HG03342 (cell line): ENCODE measurements around the gene NAT10.

ENCODE experiments used
- ATAC-seq: cut with Tn5 transposase; IDR thresholded peaks from one replicate; pipeline ENCODE4 v1.9.1; 2021; ENCODE audit warnings: mild to moderate bottlenecking, moderate library complexity; ENCODE audit not compliant: unreplicated experiment

The NAT10 gene

DNA sequence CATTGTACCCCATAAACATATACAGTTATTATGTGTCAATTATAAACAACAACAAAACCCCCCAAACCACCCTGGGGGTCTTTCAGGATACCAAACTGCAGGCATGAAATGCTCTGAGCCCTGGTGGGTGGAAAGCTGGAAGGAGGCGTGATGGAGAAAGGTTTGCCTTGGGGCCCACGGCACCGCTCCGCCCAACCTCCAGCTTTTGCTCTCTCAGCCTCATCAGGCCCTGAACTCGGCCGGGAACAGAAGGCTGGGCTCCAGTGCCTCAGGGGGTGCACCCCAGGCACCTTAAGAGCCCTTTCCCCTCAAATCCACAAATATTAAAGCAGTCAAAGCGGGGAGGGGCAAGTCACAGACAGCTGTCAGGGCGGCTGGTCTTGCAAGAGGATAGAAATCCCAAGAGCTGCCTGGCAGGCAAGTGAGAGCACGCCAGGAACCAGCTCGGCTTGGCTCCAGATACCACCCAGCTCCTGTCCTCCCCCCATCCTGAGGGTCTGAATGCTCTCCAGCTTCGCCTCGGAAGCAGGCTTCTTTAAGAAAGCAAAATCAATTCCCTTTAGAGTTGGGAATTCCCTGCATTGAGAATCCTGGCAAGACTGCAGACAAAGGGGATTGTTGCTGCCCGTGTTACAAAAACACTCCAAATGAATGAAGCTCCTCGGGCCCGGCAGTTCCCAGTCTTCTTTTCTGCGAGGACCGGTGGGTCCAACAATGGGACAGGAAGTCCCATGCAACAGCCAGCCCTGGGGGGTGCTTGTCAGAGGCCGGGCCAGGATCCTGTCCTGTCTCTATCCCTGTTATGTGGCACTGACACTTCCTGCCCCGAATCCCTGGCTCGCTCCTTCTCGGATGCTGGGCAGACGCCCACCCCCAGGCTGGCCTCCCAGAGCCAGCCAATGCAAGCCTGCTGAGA, 80.8 kb downstream of the NAT10 start:
- no peak for ATAC-seq

DNA sequence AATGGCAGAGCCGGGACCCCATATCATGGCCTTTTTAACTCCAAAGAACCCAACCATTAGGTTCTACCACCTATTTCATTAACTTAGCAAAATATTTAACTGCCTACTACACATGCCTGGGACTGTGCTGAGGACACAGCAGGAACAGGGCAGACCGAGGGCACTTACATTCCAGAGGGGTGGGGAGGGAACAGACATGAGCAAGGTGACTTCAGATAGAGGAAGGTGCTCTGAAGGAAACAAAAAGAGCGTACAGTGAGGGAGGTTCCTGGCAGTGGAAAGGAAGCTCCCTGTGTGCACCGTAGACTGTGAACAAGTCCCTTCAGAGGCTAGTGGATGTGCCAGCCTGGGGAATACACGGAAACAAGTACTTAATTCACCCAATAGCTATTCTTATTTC, 82.8 kb downstream of the NAT10 start:
- ATAC-seq = no peak

DNA sequence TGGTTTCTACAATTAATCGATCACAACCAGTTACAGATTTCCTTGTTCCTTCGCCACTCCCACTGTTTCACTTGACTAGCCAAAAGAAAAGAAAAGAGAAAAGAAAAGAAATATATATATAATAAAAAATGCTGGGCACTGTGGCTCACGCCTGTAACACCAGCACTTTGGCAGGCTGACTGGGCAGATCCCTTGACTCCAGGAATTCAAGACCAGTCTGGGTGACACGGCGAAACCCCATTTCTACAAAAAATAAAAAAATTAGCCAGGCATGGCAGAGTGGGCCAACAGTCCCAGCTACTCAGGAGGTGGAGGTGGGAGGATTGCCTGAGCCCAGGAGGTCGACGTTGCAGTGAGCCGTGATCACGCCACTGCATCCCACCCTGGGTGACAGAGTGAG, 83.8 kb downstream of the NAT10 start:
- no peak for ATAC-seq

DNA sequence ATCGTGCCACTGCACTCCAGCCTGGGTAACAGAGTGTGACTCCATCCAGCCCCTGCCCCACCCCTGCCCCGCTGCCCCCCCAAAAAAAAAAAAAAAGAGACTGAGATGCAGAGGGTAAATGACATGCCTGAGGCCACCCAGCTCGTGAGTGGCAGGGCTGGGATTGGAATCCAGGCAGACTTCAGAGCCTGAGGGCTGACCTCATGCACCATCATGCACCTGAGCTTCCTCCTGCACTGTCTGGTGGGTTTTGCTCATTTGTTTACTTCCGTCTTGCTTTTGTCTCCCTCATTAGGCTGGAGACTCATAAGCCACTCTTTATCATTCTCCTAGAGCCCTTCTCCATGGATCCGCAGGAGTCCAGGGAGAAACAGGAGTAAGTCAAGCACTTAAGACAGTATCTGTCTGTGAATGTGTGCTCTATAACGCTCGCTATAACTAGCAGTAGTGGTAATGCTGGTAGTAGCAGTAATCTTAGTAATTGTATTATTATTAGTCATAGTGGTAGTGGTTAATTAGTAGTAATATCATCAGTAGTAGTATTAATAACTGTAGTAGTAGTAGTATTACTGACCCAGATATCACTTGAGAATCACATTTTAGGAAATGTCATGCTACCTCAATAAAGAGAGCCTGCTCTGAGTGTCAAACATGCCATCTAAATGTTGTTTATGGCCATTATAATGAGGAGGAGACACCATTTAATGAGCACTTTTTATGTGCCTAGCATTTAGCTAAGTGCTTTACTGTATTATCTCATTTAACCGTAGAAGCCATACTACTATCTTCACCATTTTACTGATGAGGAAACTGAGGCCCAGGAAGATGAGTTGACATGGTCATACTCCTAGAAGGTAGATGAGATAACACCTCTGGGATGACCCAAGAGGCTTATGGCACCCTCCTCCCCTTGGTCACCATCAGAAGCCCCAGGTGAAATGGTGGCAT, 85.0 kb downstream of the NAT10 start:
- ATAC-seq = no peak

DNA sequence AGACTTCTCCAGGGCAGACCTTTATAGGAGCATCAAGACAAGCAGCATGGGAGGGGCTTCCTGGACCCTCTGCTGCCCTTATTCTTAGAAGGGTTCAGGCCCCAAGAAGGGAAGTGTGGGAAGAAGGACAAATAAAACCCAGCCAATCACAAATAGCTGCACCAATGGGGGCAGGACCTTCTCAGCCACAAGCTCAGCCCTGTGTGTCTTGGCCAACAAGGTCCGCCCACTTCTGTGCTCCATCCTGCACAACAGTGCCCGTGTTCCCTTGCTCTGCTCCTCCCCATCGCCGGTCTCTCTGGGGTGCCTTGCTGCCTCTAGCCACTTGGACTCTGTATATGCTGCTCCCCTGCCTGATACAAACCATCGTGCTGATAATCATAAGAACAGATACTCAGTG, 86.1 kb downstream of the NAT10 start:
- no peak for ATAC-seq

- no peak for ATAC-seq
Observed at GRCh38 chr11:34192481-34193401, 87.3 kb downstream of the NAT10 start.

DNA sequence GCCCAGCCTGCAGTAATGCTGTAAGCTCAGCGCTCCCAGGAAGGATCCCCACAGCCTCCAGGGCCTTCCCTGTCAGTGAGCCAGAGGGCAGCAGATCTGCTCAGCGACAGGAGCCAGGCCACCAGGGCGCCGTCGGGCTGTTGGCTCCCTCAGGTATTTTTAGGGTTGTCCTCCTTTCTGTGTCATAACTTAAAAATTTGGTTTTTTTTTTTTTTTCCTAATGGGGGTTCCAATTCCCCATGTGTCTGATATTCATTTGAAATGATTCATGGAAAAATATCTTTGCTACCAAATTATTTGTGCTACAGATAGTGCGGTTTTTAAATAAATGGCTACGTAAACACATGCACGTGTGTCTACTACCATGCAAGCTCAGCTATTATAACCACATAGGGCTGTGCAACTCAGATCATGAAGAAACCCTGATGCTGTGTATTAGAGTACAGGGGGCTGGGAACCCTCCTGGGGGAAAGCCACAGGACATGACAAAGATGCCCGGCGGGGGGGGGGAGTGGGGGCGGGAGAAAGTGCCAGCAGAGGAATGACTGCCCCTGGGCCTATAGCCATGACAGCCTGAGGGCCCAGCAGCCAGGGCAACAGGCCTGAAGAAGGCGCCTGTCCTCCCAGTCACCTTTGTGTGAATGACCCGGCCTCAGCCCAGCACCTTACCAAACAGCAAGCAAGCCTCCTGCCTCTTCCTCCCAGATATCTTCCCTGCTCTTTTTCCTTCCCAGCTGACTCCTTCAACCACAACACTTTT, 89.3 kb downstream of the NAT10 start:
- ATAC-seq = no peak
